Posterior cingulate gyrus (tissue), 11 donors: Measurements from ENCODE around the gene ZNF79.

Experiments used
- DNase-seq, 10 donors: peaks; one replicate each; pipeline versions ENCODE4 v3.0.0 to v3.0.0-alpha.2; 2020 to 2021; ENCODE audit warnings: mixed read lengths in 3 of 10
- intact Hi-C: fragments of 100-400 bp; cut with DNase I; formaldehyde crosslinking; loops from one replicate; pipeline ENCODE4 v1.15.1; 2023

ZNF79 gene

DNA sequence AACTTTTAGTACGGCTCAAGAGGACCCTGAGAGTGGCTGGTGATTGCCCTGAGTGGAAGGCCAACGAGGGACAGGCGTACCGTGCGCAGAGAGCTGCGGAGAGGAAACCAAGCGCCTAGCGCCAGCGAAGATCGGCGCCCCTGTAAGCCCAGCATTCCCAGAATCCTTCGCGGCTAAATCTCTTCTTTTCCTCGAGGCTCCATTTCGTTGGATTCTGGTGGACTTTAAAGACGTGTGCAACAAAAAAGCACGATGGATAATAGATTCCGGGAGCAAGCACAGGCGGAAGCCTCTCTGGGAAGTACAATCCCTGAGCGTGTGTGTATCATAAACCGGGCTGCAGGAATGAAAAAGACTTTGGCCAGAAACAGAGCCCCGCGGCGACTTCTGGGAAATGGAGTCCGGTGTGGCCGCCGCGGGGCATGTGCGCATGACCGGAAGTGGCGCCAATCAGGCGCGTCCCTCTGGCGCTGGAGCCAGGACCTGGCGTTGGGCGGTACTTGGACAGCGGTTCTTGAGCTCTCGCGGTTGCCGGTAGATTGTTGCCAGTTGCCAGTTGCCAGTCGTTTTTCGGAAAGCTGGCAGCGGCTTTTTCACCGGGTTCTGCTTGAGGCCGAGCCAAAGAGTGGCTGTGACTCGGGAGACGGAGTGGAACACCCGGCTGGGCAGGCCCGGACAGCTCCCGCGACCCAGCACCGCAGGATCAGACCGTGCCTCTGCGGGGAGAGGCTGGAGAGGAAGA lies at the start of gene ZNF79:
Gene ZNF79, plus strand, starts transcription at position 449 of the 742 bp plus-strand sequence. CDS start 406 bp downstream, outside the sequence.
- DNase-seq = peak; percentile 88 to 99 (median 92)
- intact Hi-C loops = loop anchor here (1.0 kb wide), 1 partner anchor 26 kb away; no protein-coding TSS in a partner anchor

DNA sequence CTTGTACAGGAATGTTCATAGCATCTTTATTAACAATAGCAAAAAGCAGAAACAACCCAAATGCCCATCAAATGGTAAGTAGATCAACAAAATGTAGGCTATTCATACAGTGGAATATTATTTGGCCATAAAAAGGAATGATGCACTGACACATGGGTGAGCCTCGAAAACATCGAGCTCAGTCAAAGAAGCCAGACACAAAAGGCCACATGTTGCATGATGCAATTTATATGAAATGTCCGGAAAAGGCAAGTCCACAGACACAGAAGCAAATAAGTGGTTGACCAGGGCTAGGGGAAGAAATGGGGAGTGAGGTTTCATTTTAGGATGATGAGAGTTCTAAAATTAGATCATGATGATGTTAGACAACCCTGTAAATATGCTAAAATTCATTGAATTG lies 43.7 kb upstream of the ZNF79 start:
- no peak for DNase-seq
- intact Hi-C loops = no loop called here

DNA sequence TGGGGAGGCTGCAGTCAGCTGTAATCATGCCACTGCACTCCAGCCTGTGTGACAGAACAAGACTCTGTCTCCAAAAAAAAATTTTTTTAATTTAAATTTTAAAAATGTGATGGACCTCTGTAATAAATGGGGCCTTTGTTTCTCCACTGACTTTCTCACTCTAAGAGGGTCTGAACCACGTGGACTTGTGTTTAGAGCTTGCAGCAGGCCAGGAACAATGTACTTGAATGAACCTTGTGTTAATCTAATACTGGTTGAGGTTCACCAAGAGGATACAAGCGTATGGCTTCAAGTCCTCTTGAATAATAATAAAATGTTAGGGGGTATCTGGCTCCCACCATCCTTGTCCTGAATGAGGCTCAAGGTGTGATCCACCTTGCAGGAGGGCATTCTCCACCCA lies 41.6 kb upstream of the ZNF79 start:
- intact Hi-C loops = no loop called here

DNA sequence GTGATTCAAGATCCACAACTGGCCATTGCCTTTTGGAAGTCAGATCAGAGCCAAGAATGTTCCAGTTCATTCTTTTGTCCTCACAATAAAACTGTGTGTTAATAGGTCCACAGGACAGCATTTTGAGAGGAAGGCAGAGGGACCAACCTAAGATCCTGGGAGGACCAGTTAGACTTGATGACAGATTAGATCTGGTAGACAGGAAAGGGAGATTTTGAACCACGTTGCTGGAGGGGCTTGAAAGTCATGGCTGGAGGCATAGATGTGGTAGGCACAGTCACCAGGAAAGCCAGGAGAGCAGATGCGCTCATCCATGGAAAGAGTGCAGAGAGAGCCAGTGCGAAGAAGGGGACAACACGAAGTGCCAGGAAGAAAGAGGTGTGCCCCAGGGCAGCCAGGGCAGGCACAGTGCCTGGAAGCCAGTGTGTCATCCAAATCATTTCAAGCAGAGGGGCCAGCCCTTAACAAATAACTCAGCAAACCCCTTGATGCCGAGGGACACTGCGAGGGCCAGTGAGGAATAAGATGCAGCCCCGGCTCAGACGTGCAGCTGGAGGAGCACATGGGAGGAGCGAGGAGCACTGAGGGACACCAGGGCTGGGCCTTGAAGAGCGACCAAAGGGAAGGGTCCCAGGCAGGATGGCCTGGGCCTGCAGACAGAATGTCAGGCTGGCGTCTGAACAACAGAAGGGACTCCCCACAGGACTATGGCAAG lies 40.0 kb upstream of the ZNF79 start:
- DNase-seq = no peak
- intact Hi-C loops = no loop called here

More for the DNA sequence above, 41.6 kb upstream of the ZNF79 start:
- DNase-seq = no peak

DNA sequence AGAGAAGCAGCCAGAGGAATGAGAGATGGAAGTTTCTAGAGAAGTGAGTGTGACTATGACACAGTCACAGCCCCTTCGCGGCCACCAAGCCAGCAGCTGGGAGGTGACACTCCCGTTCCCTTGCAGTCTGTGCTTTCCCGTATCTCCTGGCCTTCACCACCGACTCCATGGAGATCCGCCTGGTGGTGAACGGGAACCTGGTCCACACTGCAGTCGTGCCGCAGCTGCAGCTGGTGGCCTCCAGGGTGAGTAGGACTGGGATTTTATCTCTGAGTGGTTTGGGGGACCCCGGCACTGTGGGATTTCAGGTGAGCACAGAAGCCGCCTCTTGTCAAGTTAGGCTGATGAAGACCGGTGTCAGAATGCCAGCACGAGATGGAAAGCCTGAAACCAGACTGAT lies 39.3 kb upstream of the ZNF79 start:
- intact Hi-C loops = no loop called here
- DNase-seq = no peak

DNA sequence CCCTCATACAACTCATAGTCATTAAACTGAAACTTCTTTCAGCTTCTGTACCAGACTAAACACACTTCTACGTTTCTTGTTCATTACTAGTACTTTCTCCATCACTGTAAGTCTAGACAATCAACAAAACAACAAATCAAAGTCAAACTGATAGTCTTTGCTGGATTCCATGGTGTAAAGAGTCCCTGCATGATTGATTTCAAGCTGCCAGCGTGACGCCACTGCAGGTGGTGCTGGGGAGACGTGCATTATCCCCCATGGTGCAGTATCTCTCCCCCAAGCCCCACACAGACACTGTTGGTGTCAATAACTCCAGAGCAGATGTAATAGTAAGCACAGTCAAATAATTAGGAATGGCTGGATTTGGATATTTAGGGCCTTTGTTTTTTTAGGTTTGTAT lies 37.9 kb upstream of the ZNF79 start:
- intact Hi-C loops = no loop called here
- DNase-seq = no peak

DNA sequence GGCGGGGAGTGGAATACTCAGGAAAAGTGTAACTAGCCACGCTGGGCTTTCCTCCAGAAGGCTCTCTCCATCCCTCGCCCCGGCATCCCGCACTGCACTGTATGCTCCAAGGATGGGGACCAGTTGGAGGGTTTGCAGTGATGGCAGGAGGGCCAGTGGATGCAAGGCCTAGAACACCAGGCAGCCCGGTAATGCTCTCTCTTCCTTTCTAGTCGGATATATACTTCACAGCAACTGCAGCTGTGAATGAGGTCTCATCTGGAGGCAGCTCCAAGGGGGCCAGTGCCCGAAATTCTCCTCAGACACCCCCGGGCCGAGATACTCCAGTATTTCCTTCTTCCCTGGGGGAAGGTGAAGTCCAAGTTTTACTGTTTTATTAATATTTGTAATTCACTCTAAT lies 37.2 kb upstream of the ZNF79 start:
- intact Hi-C loops = no loop called here
- DNase-seq = no peak

DNA sequence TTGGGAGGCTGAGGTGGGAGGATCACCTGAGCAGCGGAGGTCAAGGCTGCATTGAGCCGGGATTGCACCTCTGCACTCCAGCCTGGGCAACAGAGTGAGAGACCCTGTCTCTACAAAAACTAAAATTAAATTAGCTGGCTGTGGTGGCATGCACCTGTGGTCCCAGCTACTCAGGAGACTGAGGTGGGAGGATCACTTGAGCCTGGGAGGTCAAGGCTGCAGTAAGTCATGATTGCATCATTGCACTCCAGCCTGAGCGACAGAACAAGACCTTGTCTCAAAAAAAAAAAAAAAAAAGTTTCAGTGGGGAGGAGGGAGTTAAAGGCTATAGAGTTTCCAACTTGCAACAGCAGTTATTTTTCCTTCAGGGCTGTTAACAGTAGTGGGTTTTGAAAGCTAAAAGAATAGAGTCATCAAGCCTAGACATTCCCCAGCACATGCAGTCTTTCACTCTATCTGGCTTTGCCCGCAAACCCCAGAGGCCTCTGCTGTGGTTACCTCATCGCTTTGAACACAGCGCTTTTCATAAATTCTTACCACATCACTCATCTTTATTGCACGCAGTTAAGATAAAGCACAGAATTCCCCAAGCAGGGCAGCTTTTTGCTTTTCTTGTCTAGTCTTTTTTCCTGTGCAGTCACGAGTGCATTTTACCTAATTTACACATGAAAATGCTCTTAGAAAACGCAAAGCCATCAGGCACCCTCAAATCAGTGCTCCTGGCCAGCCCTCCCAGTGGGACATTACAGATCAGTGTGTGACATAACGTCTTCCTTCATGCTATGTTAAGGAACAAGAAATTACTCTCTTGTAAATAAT lies 35.9 kb upstream of the ZNF79 start:
- DNase-seq = peak in 1 of 10 donors; percentile 31

DNA sequence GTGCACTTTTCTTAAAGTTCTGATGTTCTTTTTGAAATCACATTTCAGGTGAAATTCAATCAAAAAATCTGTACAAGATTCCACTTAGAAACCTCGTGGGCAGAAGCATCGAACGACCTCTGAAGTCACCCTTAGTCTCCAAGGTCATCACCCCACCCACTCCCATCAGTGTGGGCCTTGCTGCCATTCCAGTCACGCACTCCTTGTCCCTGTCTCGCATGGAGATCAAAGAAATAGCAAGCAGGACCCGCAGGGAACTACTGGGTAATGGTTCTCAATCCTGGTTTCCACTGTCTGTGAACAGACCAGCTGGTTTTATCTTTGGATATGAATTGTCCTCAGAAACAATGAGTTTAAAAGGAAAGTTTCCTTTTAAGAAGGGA lies 35.3 kb upstream of the ZNF79 start:
- intact Hi-C loops = no loop called here
- DNase-seq = no peak

More for the DNA sequence above, 35.9 kb upstream of the ZNF79 start:
- intact Hi-C loops = no loop called here

DNA sequence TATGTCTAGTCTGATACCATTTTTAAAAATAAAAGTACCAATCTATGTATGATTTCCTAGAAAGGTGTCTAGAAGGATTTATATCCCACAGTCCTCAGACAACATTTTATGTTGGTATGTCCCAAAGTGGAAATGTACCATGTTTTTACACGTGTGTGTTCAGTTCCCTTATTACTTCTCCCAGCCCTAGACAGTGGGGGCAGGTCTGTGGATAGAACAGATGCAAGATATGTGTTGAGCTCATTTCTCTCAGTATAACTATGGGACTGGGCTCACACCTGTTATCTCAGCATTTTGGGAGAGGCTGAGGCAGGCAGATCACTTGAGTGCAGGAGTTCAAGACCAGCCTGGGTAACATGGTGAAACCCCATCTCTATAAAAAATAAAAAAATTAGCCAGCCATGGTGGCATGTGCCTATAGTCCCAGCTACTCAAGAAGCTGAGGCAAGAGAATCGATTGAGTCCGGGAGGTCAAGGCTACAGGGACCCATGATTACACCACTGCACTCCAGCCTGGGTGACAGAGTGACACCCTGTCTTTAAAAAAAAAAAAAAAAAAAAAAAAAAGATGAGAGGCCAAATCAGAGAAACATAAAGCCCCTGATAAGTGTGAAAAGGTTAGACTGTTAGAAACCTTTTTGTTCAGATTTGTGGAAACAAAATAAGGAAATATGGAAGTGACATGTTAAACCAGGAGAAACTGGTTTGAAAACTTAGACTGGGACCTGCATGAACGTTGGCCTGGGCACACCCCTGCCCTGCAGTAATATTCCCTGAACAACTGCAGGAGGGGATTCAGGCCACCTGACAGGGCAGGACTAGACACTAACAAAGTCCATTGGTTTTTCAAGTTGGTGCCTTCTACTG lies 34.6 kb upstream of the ZNF79 start:
- intact Hi-C loops = no loop called here
- no peak for DNase-seq

DNA sequence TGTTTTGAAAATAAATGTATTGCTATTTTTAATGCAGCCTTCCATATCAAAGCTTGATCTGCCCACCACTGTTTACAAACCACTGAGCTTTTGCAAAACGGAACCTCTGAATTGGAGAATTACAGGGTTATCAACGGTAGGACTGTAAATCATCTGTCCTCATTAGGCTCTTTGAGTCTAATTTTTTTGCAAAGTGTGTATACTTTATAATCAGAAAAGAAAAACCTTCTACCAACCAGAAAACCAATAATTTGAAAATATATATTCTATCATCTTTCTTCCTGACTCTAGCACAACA lies 34.0 kb upstream of the ZNF79 start:
- intact Hi-C loops = no loop called here
- no peak for DNase-seq

DNA sequence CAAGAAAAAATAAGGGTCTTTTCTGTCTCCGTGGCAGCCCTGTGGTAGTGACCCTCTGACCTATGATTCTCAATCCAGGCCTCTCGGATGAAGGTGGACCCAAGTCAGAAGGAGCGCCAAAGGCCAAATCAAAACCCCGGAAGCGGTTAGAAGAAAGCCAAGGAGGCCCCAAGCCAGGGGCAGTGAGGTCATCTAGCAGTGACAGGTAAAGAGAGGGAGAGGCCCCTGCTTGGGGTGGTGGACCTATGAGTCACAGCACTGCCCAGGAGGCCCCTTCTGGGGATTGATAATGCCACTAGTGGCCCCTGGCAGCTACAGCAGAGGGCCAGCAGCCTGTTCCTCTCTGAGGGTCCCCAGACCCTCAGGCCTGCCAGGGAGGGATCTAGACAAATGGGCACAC lies 33.6 kb upstream of the ZNF79 start:
- peak in 1 of 10 donors; percentile 24 for DNase-seq
- intact Hi-C loops = no loop called here

DNA sequence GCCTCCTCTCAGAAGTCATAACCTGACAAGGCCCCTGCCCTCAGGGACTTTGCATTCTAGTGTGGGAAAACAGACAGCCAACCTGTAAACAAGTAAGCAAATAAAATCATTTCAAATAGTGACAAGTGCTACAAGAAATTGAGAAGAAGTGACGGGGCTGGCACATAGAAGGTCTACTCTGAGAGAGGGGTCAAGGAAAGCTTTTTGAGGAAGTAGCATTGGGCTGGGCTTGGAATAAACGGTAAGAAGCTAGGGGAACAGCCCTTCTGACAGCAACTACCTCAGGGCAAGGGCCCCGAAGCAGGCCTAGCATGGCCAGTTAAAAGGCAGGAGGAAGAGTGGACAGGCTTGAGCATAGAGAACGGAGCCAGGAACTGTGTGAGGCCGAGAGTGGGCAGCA lies 32.0 kb upstream of the ZNF79 start:
- no peak for DNase-seq
- intact Hi-C loops = no loop called here

DNA sequence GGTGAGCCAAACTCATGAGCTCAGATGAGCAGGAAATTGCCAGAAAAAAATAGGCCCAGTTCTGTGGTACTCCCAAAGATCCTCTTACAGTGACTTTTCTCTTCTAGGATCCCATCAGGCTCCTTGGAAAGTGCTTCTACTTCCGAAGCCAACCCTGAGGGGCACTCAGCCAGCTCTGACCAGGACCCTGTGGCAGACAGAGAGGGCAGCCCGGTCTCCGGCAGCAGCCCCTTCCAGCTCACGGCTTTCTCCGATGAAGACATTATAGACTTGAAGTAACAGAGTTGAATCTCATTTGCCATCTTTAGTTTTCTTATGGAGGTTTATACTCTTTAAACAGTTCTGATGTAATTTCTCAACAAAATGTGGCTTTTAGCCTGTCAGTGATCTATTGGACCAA lies 31.2 kb upstream of the ZNF79 start:
- peak in 1 of 10 donors; percentile 33 for DNase-seq
- intact Hi-C loops = no loop called here

DNA sequence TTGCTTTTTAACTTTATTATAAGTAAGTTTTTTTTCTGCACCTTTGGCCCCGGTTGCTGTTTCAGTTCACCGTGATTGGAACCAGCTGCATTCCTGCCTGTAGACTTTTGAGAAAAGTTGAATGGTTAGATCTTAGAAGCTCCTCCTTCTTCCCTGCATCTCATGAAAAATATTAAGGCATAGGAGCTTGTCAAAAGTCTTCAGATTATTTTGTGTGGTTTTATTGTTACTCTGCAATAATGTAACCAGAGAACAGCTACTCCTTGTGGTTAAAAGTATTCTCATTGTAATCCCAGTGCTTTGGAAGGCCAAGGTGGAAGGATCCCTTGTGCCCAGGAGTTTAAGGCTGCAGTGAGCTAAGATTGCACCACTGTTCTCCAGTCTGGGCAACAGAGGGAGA lies 30.5 kb upstream of the ZNF79 start:
- intact Hi-C loops = no loop called here

DNA sequence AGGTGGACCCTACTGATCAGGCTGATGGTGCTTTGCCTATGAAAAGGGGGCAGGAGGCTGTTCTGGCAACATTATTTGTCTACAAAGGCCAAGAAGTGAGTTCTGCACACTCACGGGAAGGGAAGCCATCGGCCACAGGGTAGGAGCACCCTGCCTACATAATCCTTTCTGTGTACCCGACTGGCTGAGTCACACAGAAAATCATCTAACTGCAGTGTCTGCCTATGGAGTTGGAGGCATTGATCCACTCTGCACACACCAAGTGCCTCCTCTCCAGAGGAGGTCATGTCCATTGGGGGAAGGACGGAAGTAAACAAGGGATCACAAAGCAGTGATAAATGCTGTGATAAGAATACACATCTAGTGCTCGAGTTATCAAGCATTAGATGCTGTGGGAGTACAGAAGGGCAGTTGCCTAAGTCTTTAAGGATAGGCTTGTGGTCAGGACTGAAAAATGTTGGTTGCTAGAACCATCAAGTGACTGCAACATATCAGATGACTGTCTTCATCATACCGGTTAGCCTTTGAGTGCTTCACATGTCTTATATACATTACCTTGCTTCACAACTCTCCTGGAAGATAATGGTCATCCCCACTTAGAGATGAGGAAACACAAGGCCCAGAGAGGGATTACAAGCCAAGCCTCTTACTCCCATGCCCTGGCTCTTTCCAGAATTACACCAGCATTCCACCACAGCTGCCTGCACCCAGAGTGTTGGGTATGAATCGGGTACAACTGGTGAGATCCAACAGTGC lies 28.5 kb upstream of the ZNF79 start:
- DNase-seq = no peak
- intact Hi-C loops = loop anchor here (5.0 kb wide), 1 partner anchor 173 kb away; no protein-coding TSS in a partner anchor

More for the DNA sequence above, 30.5 kb upstream of the ZNF79 start:
- no peak for DNase-seq

DNA sequence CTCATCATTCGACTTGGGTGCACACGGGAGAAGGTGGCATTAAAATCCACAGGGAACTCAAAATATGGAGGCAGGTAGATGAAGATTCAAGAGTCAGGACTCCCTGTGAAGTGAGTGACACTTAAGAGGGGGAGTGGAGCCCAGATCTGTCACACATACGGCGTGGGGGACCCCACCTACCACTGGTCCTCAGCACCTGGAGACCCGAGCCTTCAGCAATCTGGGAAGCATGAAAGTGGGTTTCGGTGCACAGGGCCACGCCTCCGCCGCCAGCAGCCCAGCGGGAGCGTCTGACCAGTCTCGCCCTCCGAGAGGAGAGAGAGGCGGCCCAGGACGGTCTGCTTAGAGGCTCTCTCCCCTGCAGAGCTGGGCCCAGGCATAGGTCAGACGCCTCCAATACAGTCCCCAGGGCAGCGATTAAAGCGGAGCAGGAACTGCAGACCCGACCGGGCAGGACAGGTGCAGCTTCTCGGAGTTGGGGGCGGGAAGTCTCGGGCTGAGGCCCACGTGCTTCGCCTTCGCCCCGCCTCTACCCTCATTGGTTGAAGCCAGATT lies 27.9 kb upstream of the ZNF79 start:
- no peak for DNase-seq
- intact Hi-C loops = loop anchor here (5.0 kb wide), 1 partner anchor 174 kb away; no protein-coding TSS in a partner anchor

DNA sequence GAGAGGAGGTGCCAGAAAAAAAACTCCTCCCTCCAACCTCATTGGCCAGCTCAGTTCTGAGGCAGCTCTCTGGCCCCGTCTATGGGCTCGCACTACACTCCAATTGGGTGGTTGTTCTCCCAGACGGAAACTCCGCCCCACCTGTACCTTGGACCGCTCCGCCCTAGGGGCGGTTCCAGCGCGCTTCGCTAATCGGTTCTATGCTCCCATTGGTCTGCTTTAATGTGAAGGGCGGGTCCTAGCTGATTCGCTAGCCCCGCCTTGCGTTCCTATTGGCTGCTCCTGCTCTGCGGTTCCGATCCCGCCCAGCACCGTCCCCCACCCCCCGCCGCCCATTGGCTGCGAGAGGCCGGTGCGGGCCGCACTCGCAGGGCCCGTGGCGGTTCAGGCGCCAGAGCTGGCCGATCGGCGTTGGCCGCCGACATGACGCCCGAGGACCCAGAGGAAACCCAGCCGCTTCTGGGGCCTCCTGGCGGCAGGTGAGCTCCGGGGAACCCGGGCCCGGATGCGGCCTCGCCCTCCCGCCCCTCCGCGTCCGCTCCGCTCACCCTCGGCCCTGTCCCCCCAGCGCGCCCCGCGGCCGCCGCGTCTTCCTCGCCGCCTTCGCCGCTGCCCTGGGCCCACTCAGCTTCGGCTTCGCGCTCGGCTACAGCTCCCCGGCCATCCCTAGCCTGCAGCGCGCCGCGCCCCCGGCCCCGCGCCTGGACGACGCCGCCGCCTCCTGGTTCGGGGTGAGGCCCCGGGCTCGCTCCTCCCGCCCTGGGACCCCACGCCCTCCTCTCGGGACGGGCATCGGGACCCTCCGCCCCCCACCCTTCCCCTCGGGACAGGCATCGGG lies 27.2 kb upstream of the ZNF79 start, which contains the start of gene SLC2A8:
Gene SLC2A8, plus strand, starts transcription at position 362 of the 838 bp plus-strand sequence. Its CDS starts 62 bp downstream, at position 424.
- intact Hi-C loops = loop anchor here (5.0 kb wide), 1 partner anchor 175 kb away; no protein-coding TSS in a partner anchor
- peak; percentile 98 to 100 (median 99) for DNase-seq
